Lung (tissue), 12 donors: ENCODE measurements around the gene INF2. TPM values are rescaled to one million over a fixed set of nuclear protein-coding genes. Genes with fewer than 3 reads are reported as not detected.

Experiments used
- ATAC-seq: fragments of 200-7000 bp; cut with Tn5 transposase; one replicate; pipeline ENCODE4 v1.9.1; 2020; ENCODE audit warnings: moderate number of reproducible peaks; ENCODE audit not compliant: insufficient read depth, low FRiP score
- DNase-seq, 3 donors: peaks; one replicate each; pipeline ENCODE4 v3.0.0-alpha.2; 2013 to 2017
- H3K27ac ChIP-seq, 2 donors: one replicate each; pipeline ENCODE4 v1.5.1; 2013; ENCODE audit warnings: mild to moderate bottlenecking in 2 of 2, moderate library complexity in 2 of 2, control low read depth in 1 of 2, inconsistent platforms in 1 of 2, low read depth in 1 of 2, low read length in 1 of 2
- H3K27me3 ChIP-seq, 3 donors: one replicate each; pipeline ENCODE4 v1.5.1; 2013; ENCODE audit warnings: low read length in 2 of 3; ENCODE audit not compliant: control insufficient read depth in 3 of 3, insufficient read depth in 3 of 3
- H3K36me3 ChIP-seq, 4 donors: one replicate each; pipeline ENCODE4 v1.5.1; 2013; ENCODE audit warnings: low read length in 4 of 4, mild to moderate bottlenecking in 1 of 4, moderate library complexity in 1 of 4; ENCODE audit not compliant: control insufficient read depth in 4 of 4, insufficient read depth in 4 of 4
- H3K4me1 ChIP-seq, 5 donors: one replicate each; pipeline ENCODE4 v1.5.1; 2013; ENCODE audit warnings: low read length in 5 of 5, mild to moderate bottlenecking in 2 of 5, moderate library complexity in 1 of 5; ENCODE audit not compliant: control insufficient read depth in 5 of 5, insufficient read depth in 5 of 5
- H3K4me3 ChIP-seq: one replicate; pipeline ENCODE4 v1.5.1; 2013; ENCODE audit warnings: mild to moderate bottlenecking, control low read depth, moderate library complexity
- H3K9ac ChIP-seq, 2 donors: one replicate each; pipeline ENCODE4 v1.5.1; 2013; ENCODE audit warnings: low read length in 2 of 2, control low read depth in 1 of 2; ENCODE audit not compliant: insufficient read depth in 1 of 2
- H3K9me3 ChIP-seq, 4 donors: one replicate each; pipeline ENCODE4 v1.5.1; 2013; ENCODE audit warnings: low read length in 3 of 4, mild to moderate bottlenecking in 1 of 4, moderate library complexity in 1 of 4; ENCODE audit not compliant: control insufficient read depth in 4 of 4, insufficient read depth in 3 of 4
- CTCF ChIP-seq: IDR thresholded peaks from 2 replicates; pipeline ENCODE4 v1.5.1; 2012; ENCODE audit warnings: mild to moderate bottlenecking; ENCODE audit errors: control extremely low read depth, extremely low read depth
- WGBS, 2 donors: extraction: QIAGEN DNeasy Blood & Tissue Kit; methylation state at CpG; one replicate each; pipeline ENCODE4 v1.1.7; 2013; 5-methylcytosine and 5-hydroxymethylcytosine counted together
- polyA plus RNA-seq, 2 donors: library from polyadenylated mRNA; stranded (reverse); fragments of 200-250 nt; gene quantifications; one replicate each; pipeline ENCODE4 v1.2.1, GENCODE V29; 2013
- total RNA-seq, 2 donors: library from RNA; depleted of rRNA in 1 of 2; stranded (reverse); fragments of >200 nt in 1 of 2; gene quantifications; one replicate each; pipeline ENCODE4 v1.2.1, GENCODE V29; 2014 to 2021
- donor health status: control.
- donor health status: control.
- donor health status: Bipolar disorder and iron deficiency.
- donor health status: healthy.
- donor health status: DM: yes; HTN: yes; CAD: no.

Gene INF2
- total and polyA plus RNA-seq, 4 donors: 46.1 to 119 (median 78.4) TPM

GRCh38 chr14:104694475-104694950 is 5.1 kb downstream of the INF2 start:
- ATAC-seq (no peak), DNase-seq (no peak)
- Histone ChIP-seq H3K27ac (peak overlapping the region; percentile 3 to 75), H3K9me3 (no peaks in the 10 kb centered on the region), H3K27me3 (no peaks in the 10 kb centered on the region), H3K4me3 (no peak overlapping the region), H3K4me1 (peaks cover 6 to 72% (median 16%) of the 10 kb centered on the region in 5 donors), H3K36me3 (peaks cover 0 to 15% (median 4%) of the 10 kb centered on the region in 4 donors), H3K9ac (no peak overlapping the region)
- TF ChIP-seq CTCF: no peak
- WGBS, 2 donors: 75 to 78% methylated on average over 15 of the region's 15 CpGs

- Histone ChIP-seq H3K9ac (no peak overlapping the region), H3K36me3 (peaks cover 0 to 15% (median 4%) of the 10 kb centered on the region in 4 donors), H3K27me3 (no peaks in the 10 kb centered on the region), H3K9me3 (no peaks in the 10 kb centered on the region), H3K4me1 (peaks cover 6 to 72% (median 16%) of the 10 kb centered on the region in 5 donors), H3K27ac (peak overlapping the region; percentile 28 to 75), H3K4me3 (no peak overlapping the region)
- TF ChIP-seq CTCF: no peak
- 57 to 59% methylated on average over 19 of the region's 19 CpGs for WGBS, 2 donors
- ATAC-seq (no peak), DNase-seq (peak in 2 of 3 donors; percentile 25 to 56)
Observed at GRCh38 chr14:104694991-104695659, 5.7 kb downstream of the INF2 start.

GRCh38 chr14:104695660-104696000 is 6.2 kb downstream of the INF2 start:
- DNase-seq: no peak
- Histone ChIP-seq H3K27ac (peak overlapping the region; percentile 28 to 52), H3K36me3 (peaks cover 0 to 15% (median 4%) of the 10 kb centered on the region in 4 donors), H3K9me3 (no peaks in the 10 kb centered on the region), H3K4me1 (peaks cover 6 to 68% (median 16%) of the 10 kb centered on the region in 5 donors), H3K27me3 (no peaks in the 10 kb centered on the region), H3K9ac (no peak overlapping the region), H3K4me3 (no peak overlapping the region)
- TF ChIP-seq CTCF: no peak
- WGBS, 2 donors: 64 to 79% methylated on average over 6 of the region's 6 CpGs
- ATAC-seq: no peak
